Liver (tissue), 9 donors: ENCODE data around the gene MAL. TPM values are rescaled to one million over a fixed set of nuclear protein-coding genes. Genes with fewer than 3 reads are reported as not detected.

Experiments used
- DNase-seq: peaks from one replicate; pipeline ENCODE4 v3.0.0-alpha.2; 2017; ENCODE audit warnings: low spot score
- H3K27ac ChIP-seq, 2 donors: one replicate each; pipeline ENCODE4 v1.7.0; 2013; ENCODE audit warnings: inconsistent platforms in 2 of 2, low read length in 2 of 2, control low read depth in 1 of 2, low read depth in 1 of 2, mild to moderate bottlenecking in 1 of 2
- H3K27me3 ChIP-seq, 4 donors: one replicate each; pipeline versions ENCODE4 v1.6.1 to v1.7.0; 2013; ENCODE audit warnings: low read length in 3 of 4, inconsistent platforms in 1 of 4, mild to moderate bottlenecking in 1 of 4, moderate library complexity in 1 of 4; ENCODE audit not compliant: control insufficient read depth in 4 of 4, insufficient read depth in 4 of 4
- H3K36me3 ChIP-seq, 4 donors: one replicate each; pipeline versions ENCODE4 v1.6.1 to v1.7.0; 2013; ENCODE audit warnings: low read length in 3 of 4, mild to moderate bottlenecking in 3 of 4, low read depth in 1 of 4, moderate library complexity in 1 of 4; ENCODE audit not compliant: control insufficient read depth in 4 of 4, insufficient read depth in 3 of 4
- H3K4me1 ChIP-seq, 4 donors: one replicate each; pipeline versions ENCODE4 v1.6.1 to v1.7.0; 2013; ENCODE audit warnings: low read length in 3 of 4, mild to moderate bottlenecking in 3 of 4, moderate library complexity in 1 of 4; ENCODE audit not compliant: control insufficient read depth in 4 of 4, insufficient read depth in 4 of 4
- H3K4me3 ChIP-seq, 3 donors: one replicate each; pipeline versions ENCODE4 v1.6.1 to v1.7.0; 2013; ENCODE audit warnings: low read length in 3 of 3, control low read depth in 1 of 3, low read depth in 1 of 3, mild to moderate bottlenecking in 1 of 3
- H3K9ac ChIP-seq, 2 donors: one replicate each; pipeline ENCODE4 v1.7.0; 2013; ENCODE audit warnings: low read length in 2 of 2, mild to moderate bottlenecking in 2 of 2, moderate library complexity in 2 of 2, control low read depth in 1 of 2, low read depth in 1 of 2
- H3K9me3 ChIP-seq, 4 donors: one replicate each; pipeline versions ENCODE4 v1.6.1 to v1.7.0; 2013; ENCODE audit warnings: low read length in 3 of 4; ENCODE audit not compliant: control insufficient read depth in 4 of 4
- EGR1 ChIP-seq, 2 donors: IDR thresholded peaks; 2 replicates each; pipeline ENCODE4 v1.6.1; 2016 to 2018; ENCODE audit warnings: antibody characterized with exemption in 2 of 2, low read depth in 2 of 2
- GABPA ChIP-seq, 2 donors: IDR thresholded peaks in 1 of 2; conservative IDR thresholded peaks in 1 of 2; 2 replicates each; pipeline ENCODE4 v1.6.1; 2016; ENCODE audit warnings: antibody characterized with exemption in 2 of 2, mild to moderate bottlenecking in 1 of 2, moderate library complexity in 1 of 2
- HNF4A ChIP-seq, 2 donors: conservative IDR thresholded peaks; 2 replicates each; pipeline ENCODE4 v1.6.1; 2016; ENCODE audit warnings: antibody characterized with exemption in 2 of 2, mild to moderate bottlenecking in 2 of 2
- HNF4G ChIP-seq: IDR thresholded peaks from 2 replicates; pipeline ENCODE4 v1.6.1; 2016; ENCODE audit warnings: antibody characterized with exemption
- NR2F2 ChIP-seq: IDR thresholded peaks from 2 replicates; pipeline ENCODE4 v1.6.1; 2016; ENCODE audit warnings: antibody characterized with exemption
- RAD21 ChIP-seq, 2 donors: IDR thresholded peaks; 2 replicates each; pipeline ENCODE4 v1.6.1; 2016; ENCODE audit warnings: antibody characterized with exemption in 2 of 2, mild to moderate bottlenecking in 2 of 2
- RXRA ChIP-seq, 2 donors: IDR thresholded peaks; 2 replicates each; pipeline ENCODE4 v1.6.1; 2017 to 2018; ENCODE audit warnings: antibody characterized with exemption in 2 of 2, mild to moderate bottlenecking in 1 of 2
- SP1 ChIP-seq: IDR thresholded peaks from 2 replicates; pipeline ENCODE4 v1.6.1; 2018; ENCODE audit warnings: antibody characterized with exemption, mild to moderate bottlenecking
- TAF1 ChIP-seq: conservative IDR thresholded peaks from 2 replicates; pipeline ENCODE4 v1.6.1; 2016; ENCODE audit warnings: antibody characterized with exemption, mild to moderate bottlenecking
- YY1 ChIP-seq: IDR thresholded peaks from 2 replicates; pipeline ENCODE4 v1.6.1; 2016; ENCODE audit warnings: antibody characterized with exemption, mild to moderate bottlenecking
- WGBS: extraction: QIAGEN DNeasy Blood & Tissue Kit; methylation state at CpG from one replicate; pipeline ENCODE4 v1.1.7; 2013; 5-methylcytosine and 5-hydroxymethylcytosine counted together
- polyA plus RNA-seq, 2 donors: library from polyadenylated mRNA; stranded (reverse) in 1 of 2; unstranded in 1 of 2; fragments of 200-250 nt in 1 of 2; fragments of >200 nt in 1 of 2; fragmentation: Nextera tagmentation in 1 of 2; extraction: Ambion mirVana in 1 of 2; gene quantifications; one replicate each; pipeline versions ENCODE4 v1.2.1 to v1.2.3, GENCODE V29; 2013 to 2015
- total RNA-seq, 2 donors: library from RNA; depleted of rRNA; stranded (reverse); fragments of >200 nt; gene quantifications; one replicate each; pipeline ENCODE4 v1.2.3, GENCODE V29; 2014
- TF ChIP-seq, protein P1 (sequence below): IDR thresholded peaks from 2 replicates; pipeline ENCODE4 v1.6.1; 2016; ENCODE audit warnings: antibody characterized with exemption
- TF ChIP-seq, protein P2 (sequence below): IDR thresholded peaks from 2 replicates; pipeline ENCODE4 v1.6.1; 2016; ENCODE audit warnings: antibody characterized with exemption
- TF ChIP-seq, protein P3 (sequence below): fragments of 150-350 bp; IDR thresholded peaks from 2 replicates; pipeline ENCODE4 v1.5.1; 2017; ENCODE audit warnings: improper control_type of control experiment, low read depth, low read length; ENCODE audit not compliant: missing input control
- TF ChIP-seq, protein P4 (sequence below): IDR thresholded peaks from 2 replicates; pipeline ENCODE4 v1.6.1; 2016; ENCODE audit warnings: antibody characterized with exemption
- TF ChIP-seq, protein P5 (sequence below): IDR thresholded peaks from 2 replicates; pipeline ENCODE4 v1.6.1; 2016; ENCODE audit warnings: antibody characterized with exemption, mild to moderate bottlenecking
- donor health status: healthy.
- donor health status: healthy.
- donor health status: healthy.
- donor health status: healthy.
- donor health status: healthy.

Gene MAL
- total and polyA plus RNA-seq, 4 donors: 0.51 TPM; not detected in 3

DNA sequence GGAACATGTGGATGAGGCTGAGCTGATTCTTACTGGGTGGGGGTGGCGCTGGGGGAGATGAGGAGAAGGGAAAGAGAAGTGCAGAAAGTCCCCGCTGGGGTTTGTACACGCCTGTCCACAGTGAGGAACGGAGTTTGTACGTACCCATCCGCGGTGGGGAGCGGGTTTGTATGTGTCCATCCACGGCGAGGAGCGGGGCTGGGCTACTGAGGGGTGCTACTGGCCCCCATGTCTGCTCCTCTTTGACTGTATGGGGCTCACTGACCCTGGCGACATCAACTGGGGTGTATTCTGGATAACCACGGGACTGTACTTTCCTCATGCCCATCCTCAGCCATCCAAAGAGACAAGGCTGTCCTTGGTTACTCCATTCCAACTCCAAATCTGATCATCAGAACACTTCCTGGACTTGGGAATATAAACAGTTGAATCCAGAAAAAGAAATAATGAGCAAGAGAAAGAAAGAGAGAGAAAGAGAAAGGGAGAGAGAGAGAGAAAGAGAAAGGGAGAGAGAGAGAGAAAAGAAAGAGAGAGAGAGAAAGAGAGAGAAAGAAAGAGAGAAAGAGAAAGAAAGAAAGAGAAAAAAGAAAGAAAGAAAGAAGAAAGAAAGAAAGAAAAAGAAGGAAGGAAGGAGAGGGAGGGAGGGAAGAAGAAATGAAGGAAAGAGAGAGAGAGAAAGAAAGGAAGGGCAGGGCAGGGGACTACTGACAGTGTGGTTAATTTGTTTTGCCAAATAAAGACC, 21.0 kb downstream of the MAL start:
- TF ChIP-seq RXRA (IDR thresholded peaks at IDR 0.05) (no peak), YY1 (no peak), HNF4A (conservative IDR thresholded peaks at IDR 0.05) (no peak), SP1 (no peak)
- TF ChIP-seq, protein P1, sequence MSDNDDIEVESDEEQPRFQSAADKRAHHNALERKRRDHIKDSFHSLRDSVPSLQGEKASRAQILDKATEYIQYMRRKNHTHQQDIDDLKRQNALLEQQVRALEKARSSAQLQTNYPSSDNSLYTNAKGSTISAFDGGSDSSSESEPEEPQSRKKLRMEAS: no peak
- TF ChIP-seq, protein P2, sequence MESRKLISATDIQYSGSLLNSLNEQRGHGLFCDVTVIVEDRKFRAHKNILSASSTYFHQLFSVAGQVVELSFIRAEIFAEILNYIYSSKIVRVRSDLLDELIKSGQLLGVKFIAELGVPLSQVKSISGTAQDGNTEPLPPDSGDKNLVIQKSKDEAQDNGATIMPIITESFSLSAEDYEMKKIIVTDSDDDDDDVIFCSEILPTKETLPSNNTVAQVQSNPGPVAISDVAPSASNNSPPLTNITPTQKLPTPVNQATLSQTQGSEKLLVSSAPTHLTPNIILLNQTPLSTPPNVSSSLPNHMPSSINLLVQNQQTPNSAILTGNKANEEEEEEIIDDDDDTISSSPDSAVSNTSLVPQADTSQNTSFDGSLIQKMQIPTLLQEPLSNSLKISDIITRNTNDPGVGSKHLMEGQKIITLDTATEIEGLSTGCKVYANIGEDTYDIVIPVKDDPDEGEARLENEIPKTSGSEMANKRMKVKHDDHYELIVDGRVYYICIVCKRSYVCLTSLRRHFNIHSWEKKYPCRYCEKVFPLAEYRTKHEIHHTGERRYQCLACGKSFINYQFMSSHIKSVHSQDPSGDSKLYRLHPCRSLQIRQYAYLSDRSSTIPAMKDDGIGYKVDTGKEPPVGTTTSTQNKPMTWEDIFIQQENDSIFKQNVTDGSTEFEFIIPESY: no peak
- TF ChIP-seq, protein P3, sequence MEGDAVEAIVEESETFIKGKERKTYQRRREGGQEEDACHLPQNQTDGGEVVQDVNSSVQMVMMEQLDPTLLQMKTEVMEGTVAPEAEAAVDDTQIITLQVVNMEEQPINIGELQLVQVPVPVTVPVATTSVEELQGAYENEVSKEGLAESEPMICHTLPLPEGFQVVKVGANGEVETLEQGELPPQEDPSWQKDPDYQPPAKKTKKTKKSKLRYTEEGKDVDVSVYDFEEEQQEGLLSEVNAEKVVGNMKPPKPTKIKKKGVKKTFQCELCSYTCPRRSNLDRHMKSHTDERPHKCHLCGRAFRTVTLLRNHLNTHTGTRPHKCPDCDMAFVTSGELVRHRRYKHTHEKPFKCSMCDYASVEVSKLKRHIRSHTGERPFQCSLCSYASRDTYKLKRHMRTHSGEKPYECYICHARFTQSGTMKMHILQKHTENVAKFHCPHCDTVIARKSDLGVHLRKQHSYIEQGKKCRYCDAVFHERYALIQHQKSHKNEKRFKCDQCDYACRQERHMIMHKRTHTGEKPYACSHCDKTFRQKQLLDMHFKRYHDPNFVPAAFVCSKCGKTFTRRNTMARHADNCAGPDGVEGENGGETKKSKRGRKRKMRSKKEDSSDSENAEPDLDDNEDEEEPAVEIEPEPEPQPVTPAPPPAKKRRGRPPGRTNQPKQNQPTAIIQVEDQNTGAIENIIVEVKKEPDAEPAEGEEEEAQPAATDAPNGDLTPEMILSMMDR: no peak
- 84% methylated on average over 13 of the region's 13 CpGs for WGBS
- H3K27me3 ChIP-seq: peaks cover 0 to 3% (median 0%) of the 10 kb centered on the region in 4 donors
- H3K27ac ChIP-seq: no peak overlapping the region
- no peak overlapping the region for H3K4me3 ChIP-seq
- DNase-seq: no peak
- H3K9ac ChIP-seq: no peak overlapping the region
- H3K36me3 ChIP-seq: no peaks in the 10 kb centered on the region
- no peaks in the 10 kb centered on the region for H3K4me1 ChIP-seq
- H3K9me3 ChIP-seq: no peaks in the 10 kb centered on the region

DNA sequence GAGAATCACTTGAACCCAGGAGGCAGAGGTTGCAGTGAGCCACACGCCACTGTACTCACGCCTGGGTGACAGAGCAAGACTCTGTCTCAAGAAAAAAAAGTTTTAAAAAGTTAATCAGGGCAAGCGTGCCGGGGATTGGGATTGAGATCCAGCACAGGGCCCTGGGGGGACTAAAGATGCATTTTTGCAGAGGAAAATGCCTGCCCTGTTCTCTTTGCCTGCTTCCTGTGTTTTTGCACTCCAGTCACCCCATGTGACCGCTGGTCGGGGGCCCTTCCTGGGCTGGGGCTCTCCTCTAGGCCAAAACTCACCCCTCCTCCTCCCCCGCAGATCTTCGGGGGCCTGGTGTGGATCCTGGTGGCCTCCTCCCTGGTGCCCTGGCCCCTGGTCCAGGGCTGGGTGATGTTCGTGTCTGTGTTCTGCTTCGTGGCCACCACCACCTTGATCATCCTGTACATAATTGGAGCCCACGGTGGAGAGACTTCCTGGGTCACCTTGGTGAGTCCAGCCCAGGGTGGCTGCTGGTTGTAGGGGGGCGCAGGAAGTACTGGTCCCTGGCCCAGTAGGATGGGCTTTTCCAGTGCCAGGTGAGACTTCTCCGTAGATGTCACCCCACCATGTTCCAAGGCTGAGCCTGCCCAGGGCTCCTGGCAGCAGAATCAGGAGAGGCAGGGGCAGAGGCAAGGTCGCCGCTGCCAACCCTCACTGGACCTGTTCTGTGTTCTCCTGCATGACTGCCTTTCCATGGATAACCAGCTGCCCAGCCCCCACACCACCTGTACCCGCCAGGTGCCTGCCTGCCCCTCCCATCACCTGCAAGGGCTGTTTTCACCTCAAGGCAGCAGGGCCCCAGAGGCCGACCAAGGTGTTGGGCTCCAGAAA, 22.4 kb downstream of the MAL start:
- Histone ChIP-seq H3K4me1 (no peaks in the 10 kb centered on the region), H3K4me3 (no peak overlapping the region), H3K9me3 (no peaks in the 10 kb centered on the region), H3K27me3 (peaks cover 0 to 3% (median 0%) of the 10 kb centered on the region in 4 donors), H3K27ac (no peak overlapping the region), H3K36me3 (no peaks in the 10 kb centered on the region), H3K9ac (no peak overlapping the region)
- TF ChIP-seq SP1 (no peak), HNF4G (no peak), RAD21 (IDR thresholded peaks at IDR 0.05) (no peak), HNF4A (conservative IDR thresholded peaks at IDR 0.05) (no peak), NR2F2 (no peak), EGR1 (IDR thresholded peaks at IDR 0.05; ENCODE audit: low read depth in 2 of 2) (no peak), TAF1 (no peak), GABPA (IDR thresholded peaks at IDR 0.05 in 1 of 2, conservative IDR thresholded peaks at IDR 0.05 in 1 of 2) (no peak)
- TF ChIP-seq, protein P4, sequence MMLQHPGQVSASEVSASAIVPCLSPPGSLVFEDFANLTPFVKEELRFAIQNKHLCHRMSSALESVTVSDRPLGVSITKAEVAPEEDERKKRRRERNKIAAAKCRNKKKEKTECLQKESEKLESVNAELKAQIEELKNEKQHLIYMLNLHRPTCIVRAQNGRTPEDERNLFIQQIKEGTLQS: no peak
- TF ChIP-seq, protein P1: no peak
- TF ChIP-seq, protein P5, sequence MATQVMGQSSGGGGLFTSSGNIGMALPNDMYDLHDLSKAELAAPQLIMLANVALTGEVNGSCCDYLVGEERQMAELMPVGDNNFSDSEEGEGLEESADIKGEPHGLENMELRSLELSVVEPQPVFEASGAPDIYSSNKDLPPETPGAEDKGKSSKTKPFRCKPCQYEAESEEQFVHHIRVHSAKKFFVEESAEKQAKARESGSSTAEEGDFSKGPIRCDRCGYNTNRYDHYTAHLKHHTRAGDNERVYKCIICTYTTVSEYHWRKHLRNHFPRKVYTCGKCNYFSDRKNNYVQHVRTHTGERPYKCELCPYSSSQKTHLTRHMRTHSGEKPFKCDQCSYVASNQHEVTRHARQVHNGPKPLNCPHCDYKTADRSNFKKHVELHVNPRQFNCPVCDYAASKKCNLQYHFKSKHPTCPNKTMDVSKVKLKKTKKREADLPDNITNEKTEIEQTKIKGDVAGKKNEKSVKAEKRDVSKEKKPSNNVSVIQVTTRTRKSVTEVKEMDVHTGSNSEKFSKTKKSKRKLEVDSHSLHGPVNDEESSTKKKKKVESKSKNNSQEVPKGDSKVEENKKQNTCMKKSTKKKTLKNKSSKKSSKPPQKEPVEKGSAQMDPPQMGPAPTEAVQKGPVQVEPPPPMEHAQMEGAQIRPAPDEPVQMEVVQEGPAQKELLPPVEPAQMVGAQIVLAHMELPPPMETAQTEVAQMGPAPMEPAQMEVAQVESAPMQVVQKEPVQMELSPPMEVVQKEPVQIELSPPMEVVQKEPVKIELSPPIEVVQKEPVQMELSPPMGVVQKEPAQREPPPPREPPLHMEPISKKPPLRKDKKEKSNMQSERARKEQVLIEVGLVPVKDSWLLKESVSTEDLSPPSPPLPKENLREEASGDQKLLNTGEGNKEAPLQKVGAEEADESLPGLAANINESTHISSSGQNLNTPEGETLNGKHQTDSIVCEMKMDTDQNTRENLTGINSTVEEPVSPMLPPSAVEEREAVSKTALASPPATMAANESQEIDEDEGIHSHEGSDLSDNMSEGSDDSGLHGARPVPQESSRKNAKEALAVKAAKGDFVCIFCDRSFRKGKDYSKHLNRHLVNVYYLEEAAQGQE: no peak
- TF ChIP-seq, protein P3: no peak
- 78% methylated on average over 17 of the region's 17 CpGs for WGBS
- DNase-seq: no peak
